DND-41 (cell line): Measurements from ENCODE around the gene ZSCAN4.

Experiments
- ATAC-seq: fragments of 200-7000 bp; cut with Tn5 transposase; 3 replicates; pipeline ENCODE4 v1.9.1; 2021; ENCODE audit warnings: low read depth; ENCODE audit not compliant: insufficient read depth
- DNase-seq: peaks from one replicate; pipeline ENCODE4 v3.0.0-alpha.2; 2020
- H2AFZ ChIP-seq: 2 replicates; pipeline ENCODE4 v1.6.0; 2012; ENCODE audit warnings: low read depth, low read length
- H3K27ac ChIP-seq: 2 replicates; pipeline ENCODE4 v1.5.1; 2012; ENCODE audit warnings: low read length, inconsistent platforms
- H3K27me3 ChIP-seq: fragments of 200-600 bp; sonication (generic); 2 replicates; pipeline ENCODE4 v1.6.0; 2012; ENCODE audit warnings: low read length, mild to moderate bottlenecking, inconsistent platforms; ENCODE audit not compliant: insufficient read depth, poor library complexity
- H3K36me3 ChIP-seq: 2 replicates; pipeline ENCODE4 v1.5.1; 2012; ENCODE audit warnings: low read length, inconsistent platforms; ENCODE audit not compliant: insufficient read depth
- H3K4me1 ChIP-seq: 2 replicates; pipeline ENCODE4 v1.5.1; 2012; ENCODE audit warnings: mild to moderate bottlenecking, low read length; ENCODE audit not compliant: insufficient read depth
- H3K4me2 ChIP-seq: 2 replicates; pipeline ENCODE4 v1.6.0; 2012; ENCODE audit warnings: mild to moderate bottlenecking, moderate library complexity, low read length, inconsistent platforms; ENCODE audit not compliant: insufficient read depth
- H3K4me3 ChIP-seq, 2 experiments: fragments of 200-600 bp in 1 of 2; shearing (Covaris generic) in 1 of 2; 2 replicates each; pipeline ENCODE4 v1.5.1; 2012 to 2016; ENCODE audit warnings: inconsistent platforms in 2 of 2, low read length in 2 of 2, mild to moderate bottlenecking in 2 of 2, low read depth in 1 of 2, moderate library complexity in 1 of 2
- H3K79me2 ChIP-seq: 2 replicates; pipeline ENCODE4 v1.6.0; 2012; ENCODE audit warnings: low read length, inconsistent platforms; ENCODE audit not compliant: insufficient read depth
- H3K9ac ChIP-seq: 2 replicates; pipeline ENCODE4 v1.6.0; 2012; ENCODE audit warnings: low read depth, mild to moderate bottlenecking, inconsistent platforms, low read length, moderate library complexity
- H3K9me3 ChIP-seq: 2 replicates; pipeline ENCODE4 v1.5.1; 2012; ENCODE audit warnings: low read length, moderate library complexity, mild to moderate bottlenecking, inconsistent platforms; ENCODE audit not compliant: insufficient read depth, severe bottlenecking
- H4K20me1 ChIP-seq: 2 replicates; pipeline ENCODE4 v1.6.0; 2012; ENCODE audit warnings: low read length; ENCODE audit not compliant: insufficient read depth
- EZH2 ChIP-seq: IDR thresholded peaks from 3 replicates; pipeline ENCODE4 v1.6.1; 2012; ENCODE audit warnings: borderline replicate concordance, low read depth, mild to moderate bottlenecking, moderate library complexity, low read length, inconsistent platforms; ENCODE audit not compliant: severe bottlenecking
- TF ChIP-seq, protein P1 (sequence below): IDR thresholded peaks from 2 replicates; pipeline ENCODE4 v1.5.1; 2012; ENCODE audit warnings: borderline replicate concordance, low read length, moderate library complexity, mild to moderate bottlenecking; ENCODE audit not compliant: poor library complexity, severe bottlenecking; ENCODE audit errors: extremely low read depth

Gene ZSCAN4

GRCh38 chr19:57688011-57688763 is 19.5 kb downstream of the ZSCAN4 start:
- H3K79me2 ChIP-seq: peaks cover 96% of the 10 kb centered on the region
- H3K36me3 ChIP-seq: peaks cover 69% of the 10 kb centered on the region
- peaks cover 32% of the 10 kb centered on the region; the same call in 1 of the 2 replicates for H4K20me1 ChIP-seq
- DNase-seq: no peak
- peaks cover 17% of the 10 kb centered on the region for H3K4me1 ChIP-seq
- H3K27ac ChIP-seq: no peak overlapping the region
- H3K9me3 ChIP-seq: peaks cover 58% of the 10 kb centered on the region
- TF ChIP-seq EZH2: no peak
- no peak for ATAC-seq
- no peak overlapping the region for H3K4me3 ChIP-seq
- H3K4me2 ChIP-seq: no peak overlapping the region
- H3K27me3 ChIP-seq: no peaks in the 10 kb centered on the region
- no peak overlapping the region for H2AFZ ChIP-seq
- no peak overlapping the region for H3K9ac ChIP-seq

- Histone ChIP-seq H3K36me3 (peaks cover 53% of the 10 kb centered on the region), H3K4me2 (no peak overlapping the region), H3K9me3 (peaks cover 42% of the 10 kb centered on the region), H3K27ac (no peak overlapping the region), H3K4me1 (peaks cover under 1% of the 10 kb centered on the region; the same call in 1 of the 2 replicates), H3K4me3 (no peak overlapping the region), H4K20me1 (peaks cover 31% of the 10 kb centered on the region; the same call in 1 of the 2 replicates), H3K79me2 (peaks cover 91% of the 10 kb centered on the region), H3K9ac (no peak overlapping the region), H2AFZ (no peak overlapping the region), H3K27me3 (no peaks in the 10 kb centered on the region)
- DNase-seq: no peak
- ATAC-seq: no peak
- TF ChIP-seq, protein P1, sequence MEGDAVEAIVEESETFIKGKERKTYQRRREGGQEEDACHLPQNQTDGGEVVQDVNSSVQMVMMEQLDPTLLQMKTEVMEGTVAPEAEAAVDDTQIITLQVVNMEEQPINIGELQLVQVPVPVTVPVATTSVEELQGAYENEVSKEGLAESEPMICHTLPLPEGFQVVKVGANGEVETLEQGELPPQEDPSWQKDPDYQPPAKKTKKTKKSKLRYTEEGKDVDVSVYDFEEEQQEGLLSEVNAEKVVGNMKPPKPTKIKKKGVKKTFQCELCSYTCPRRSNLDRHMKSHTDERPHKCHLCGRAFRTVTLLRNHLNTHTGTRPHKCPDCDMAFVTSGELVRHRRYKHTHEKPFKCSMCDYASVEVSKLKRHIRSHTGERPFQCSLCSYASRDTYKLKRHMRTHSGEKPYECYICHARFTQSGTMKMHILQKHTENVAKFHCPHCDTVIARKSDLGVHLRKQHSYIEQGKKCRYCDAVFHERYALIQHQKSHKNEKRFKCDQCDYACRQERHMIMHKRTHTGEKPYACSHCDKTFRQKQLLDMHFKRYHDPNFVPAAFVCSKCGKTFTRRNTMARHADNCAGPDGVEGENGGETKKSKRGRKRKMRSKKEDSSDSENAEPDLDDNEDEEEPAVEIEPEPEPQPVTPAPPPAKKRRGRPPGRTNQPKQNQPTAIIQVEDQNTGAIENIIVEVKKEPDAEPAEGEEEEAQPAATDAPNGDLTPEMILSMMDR: no peak
- TF ChIP-seq EZH2: no peak
These were observed 21.0 kb downstream of the ZSCAN4 start for GRCh38 chr19:57689750-57690149.

GRCh38 chr19:57701625-57702024 is 32.9 kb downstream of the ZSCAN4 start:
- Histone ChIP-seq H3K9me3 (no peaks in the 10 kb centered on the region), H3K9ac (no peak overlapping the region), H4K20me1 (peaks cover 2% of the 10 kb centered on the region; the same call in 1 of the 2 replicates), H2AFZ (no peak overlapping the region), H3K4me2 (no peak overlapping the region), H3K79me2 (peaks cover 12% of the 10 kb centered on the region), H3K27ac (no peak overlapping the region), H3K36me3 (no peaks in the 10 kb centered on the region), H3K27me3 (no peaks in the 10 kb centered on the region), H3K4me1 (no peaks in the 10 kb centered on the region), H3K4me3 (no peak overlapping the region)
- DNase-seq (no peak), ATAC-seq (no peak)
- no peak for TF ChIP-seq EZH2
- TF ChIP-seq, protein P1: no peak

- Histone ChIP-seq H3K4me2 (no peak overlapping the region), H3K79me2 (peaks cover 6% of the 10 kb centered on the region; the same call in 1 of the 2 replicates), H2AFZ (no peak overlapping the region), H3K9ac (no peak overlapping the region), H3K4me1 (no peaks in the 10 kb centered on the region), H4K20me1 (no peaks in the 10 kb centered on the region), H3K9me3 (no peaks in the 10 kb centered on the region), H3K4me3 (no peak overlapping the region), H3K27ac (no peak overlapping the region), H3K36me3 (0 out of 2 replicates have a peak, but pooled peaks cover 2% of the 10 kb centered on the region), H3K27me3 (no peaks in the 10 kb centered on the region)
- no peak for TF ChIP-seq EZH2
- TF ChIP-seq, protein P1: no peak
- no peak for ATAC-seq
- DNase-seq: no peak
These were observed 37.6 kb downstream of the ZSCAN4 start for GRCh38 chr19:57706346-57706745.
